Measurements from ENCODE around the gene CCNYL1.
"Not testable (repeated sequence)": the region's sequence is repeated elsewhere in the genome, so short reads cannot be mapped to it uniquely, and the experiment has no call there.

Gene CCNYL1

GRCh38 chr2:207734636-207735512 is 23.4 kb downstream of the CCNYL1 start:
- no peak for DNase-seq (ENCODE audit: low read depth in 2 of 2)

GRCh38 chr2:207735513-207735859 is 24.0 kb downstream of the CCNYL1 start:
- DNase-seq (ENCODE audit: low read depth in 2 of 2): not testable (repeated sequence)

- DNase-seq (ENCODE audit: low read depth in 2 of 2): no peak
Measured at GRCh38 chr2:207743514-207743913, 32.1 kb downstream of the CCNYL1 start.

- DNase-seq (ENCODE audit: low read depth in 2 of 2): no peak
Measured at GRCh38 chr2:207744050-207744449, 32.6 kb downstream of the CCNYL1 start.

- DNase-seq (ENCODE audit: low read depth in 2 of 2): no peak
Measured at GRCh38 chr2:207744451-207744850, 33.0 kb downstream of the CCNYL1 start.

- no peak for DNase-seq (ENCODE audit: low read depth in 2 of 2)
Measured at GRCh38 chr2:207746131-207746530, 34.7 kb downstream of the CCNYL1 start.

- no peak for DNase-seq (ENCODE audit: low read depth in 2 of 2)
Measured at GRCh38 chr2:207747653-207748560, 36.5 kb downstream of the CCNYL1 start.

- DNase-seq (ENCODE audit: low read depth in 2 of 2): no peak
Measured at GRCh38 chr2:207748993-207749392, 37.6 kb downstream of the CCNYL1 start.

- DNase-seq (ENCODE audit: low read depth in 2 of 2): no peak
Measured at GRCh38 chr2:207749873-207750272, 38.4 kb downstream of the CCNYL1 start.

- no peak for DNase-seq (ENCODE audit: low read depth in 2 of 2)
Measured at GRCh38 chr2:207750345-207750744, 38.9 kb downstream of the CCNYL1 start.

GRCh38 chr2:207750876-207751275 is 39.4 kb downstream of the CCNYL1 start:
- no peak for DNase-seq (ENCODE audit: low read depth in 2 of 2)

GRCh38 chr2:207753688-207754087 is 42.2 kb downstream of the CCNYL1 start:
- DNase-seq (ENCODE audit: low read depth in 2 of 2): not testable (repeated sequence)

- DNase-seq (ENCODE audit: low read depth in 2 of 2): no peak
Measured at GRCh38 chr2:207754498-207755383, 43.3 kb downstream of the CCNYL1 start.

- DNase-seq (ENCODE audit: low read depth in 2 of 2): no peak
Measured at GRCh38 chr2:207758025-207758424, 46.6 kb downstream of the CCNYL1 start.

GRCh38 chr2:207759890-207760289 is 48.5 kb downstream of the CCNYL1 start:
- no peak for DNase-seq (ENCODE audit: low read depth in 2 of 2)

GRCh38 chr2:207760453-207760852 is 49.0 kb downstream of the CCNYL1 start:
- DNase-seq (ENCODE audit: low read depth in 2 of 2): no peak

- DNase-seq (ENCODE audit: low read depth in 2 of 2): not testable (repeated sequence)
Measured at GRCh38 chr2:207761426-207761825, 50.0 kb downstream of the CCNYL1 start.

- DNase-seq (ENCODE audit: low read depth in 2 of 2): no peak
Measured at GRCh38 chr2:207762146-207762545, 50.7 kb downstream of the CCNYL1 start.

- no peak for DNase-seq (ENCODE audit: low read depth in 2 of 2)
Measured at GRCh38 chr2:207763303-207763917, 52.0 kb downstream of the CCNYL1 start.

- DNase-seq (ENCODE audit: low read depth in 2 of 2): no peak
Measured at GRCh38 chr2:207764096-207764630, 52.7 kb downstream of the CCNYL1 start.

GRCh38 chr2:207765547-207765946 is 54.1 kb downstream of the CCNYL1 start:
- DNase-seq (ENCODE audit: low read depth in 2 of 2): no peak

Measured in stimulated activated CD8-positive, alpha-beta memory T cell treated with anti-CD3 and anti-CD28 coated beads, Interleukin-7, amount 100 ng/mL, for 1 hour (primary cell).